DMS53 treated with DMSO at 0.1 percent for 48 hours (cell line): ENCODE data around the gene NNMT.
A peak's percentile ranks its signal among the peaks of the same experiment; 100 is the strongest.
"Not testable (repeated sequence)": the region's sequence is repeated elsewhere in the genome, so short reads cannot be mapped to it uniquely, and the experiment has no call there.

Experiments used
- DNase-seq: peaks from one replicate; lab custom pipeline; 2025; ENCODE audit not compliant: unreplicated experiment; lab: John Stamatoyannopoulos, UW

Gene NNMT

GRCh38 chr11:114307524-114308203 is 11.5 kb downstream of the NNMT start:
- DNase-seq: no peak

- no peak for DNase-seq
Observed at GRCh38 chr11:114308689-114309089, 12.5 kb downstream of the NNMT start.

GRCh38 chr11:114309517-114309916 is 13.3 kb downstream of the NNMT start:
- no peak for DNase-seq

GRCh38 chr11:114310095-114310494 is 13.9 kb downstream of the NNMT start:
- DNase-seq: no peak

GRCh38 chr11:114311946-114312345 is 15.7 kb downstream of the NNMT start:
- DNase-seq: no peak

- DNase-seq: no peak
Observed at GRCh38 chr11:114314096-114314495, 17.9 kb downstream of the NNMT start.

- DNase-seq: peak; percentile 96
Observed at GRCh38 chr11:114315749-114316368, 19.7 kb downstream of the NNMT start.

GRCh38 chr11:114316980-114317786 is 21.0 kb downstream of the NNMT start:
- peak; percentile 37 for DNase-seq

- DNase-seq: peak; percentile 57
Observed at GRCh38 chr11:114317787-114318137, 21.6 kb downstream of the NNMT start.

- peak; percentile 92 for DNase-seq
Observed at GRCh38 chr11:114318361-114318760, 22.2 kb downstream of the NNMT start.

GRCh38 chr11:114319716-114320328 is 23.6 kb downstream of the NNMT start:
- no peak for DNase-seq

- no peak for DNase-seq
Observed at GRCh38 chr11:114321621-114322257, 25.5 kb downstream of the NNMT start.

GRCh38 chr11:114322934-114323333 is 26.7 kb downstream of the NNMT start:
- no peak for DNase-seq

GRCh38 chr11:114326151-114326550 is 30.0 kb downstream of the NNMT start:
- no peak for DNase-seq

- DNase-seq: no peak
Observed at GRCh38 chr11:114326776-114327175, 30.6 kb downstream of the NNMT start.

- DNase-seq: no peak
Observed at GRCh38 chr11:114330373-114330772, 34.2 kb downstream of the NNMT start.

GRCh38 chr11:114340311-114341131 is 44.3 kb downstream of the NNMT start:
- peak; percentile 72 for DNase-seq

- not testable (repeated sequence) for DNase-seq
Observed at GRCh38 chr11:114341667-114342066, 45.5 kb downstream of the NNMT start.

- no peak for DNase-seq
Observed at GRCh38 chr11:114342476-114342875, 46.3 kb downstream of the NNMT start.

GRCh38 chr11:114343020-114343419 is 46.8 kb downstream of the NNMT start:
- DNase-seq: no peak
